Neuron (in vitro differentiated cells): ENCODE data around the gene KRT12.

Source experiments
- H2AFZ ChIP-seq: one replicate; pipeline ENCODE4 v1.6.1; 2013; ENCODE audit warnings: low read depth, mild to moderate bottlenecking, inconsistent platforms, low read length, moderate library complexity
- H3K27me3 ChIP-seq: one replicate; pipeline ENCODE4 v1.6.1; 2013; ENCODE audit warnings: low read length; ENCODE audit not compliant: insufficient read depth
- H3K36me3 ChIP-seq: one replicate; pipeline ENCODE4 v1.6.1; 2013; ENCODE audit warnings: low read length; ENCODE audit not compliant: insufficient read depth
- H3K4me1 ChIP-seq: one replicate; pipeline ENCODE4 v1.6.1; 2013; ENCODE audit warnings: low read length; ENCODE audit not compliant: insufficient read depth
- H3K4me3 ChIP-seq: 2 replicates; pipeline ENCODE4 v1.5.1; 2013; ENCODE audit warnings: mild to moderate bottlenecking, low read length, moderate library complexity
- H3K9me3 ChIP-seq: one replicate; pipeline ENCODE4 v1.6.1; 2013; ENCODE audit warnings: low read length

KRT12 gene

DNA sequence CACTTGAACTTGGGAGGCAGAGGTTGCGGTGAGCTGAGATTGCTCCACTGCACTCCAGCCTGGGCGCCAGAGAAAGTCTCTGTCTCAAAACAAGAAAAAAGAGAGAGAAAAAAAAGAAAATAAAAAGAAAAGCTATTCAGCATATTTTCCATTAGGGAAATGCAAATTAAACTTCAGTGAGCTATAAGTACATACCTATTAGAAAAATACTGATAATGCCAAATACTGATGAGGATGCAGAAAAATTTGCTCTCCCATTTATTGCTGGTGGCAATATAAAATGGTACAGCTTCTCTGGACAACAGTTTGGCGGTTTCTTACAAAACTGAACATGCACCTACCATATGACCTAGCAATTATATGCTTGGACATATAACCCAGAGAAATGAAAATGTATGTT is 54.4 kb downstream of the KRT12 start:
- Histone ChIP-seq H3K4me1 (no peaks in the 10 kb centered on the region), H3K9me3 (no peaks in the 10 kb centered on the region), H3K4me3 (no peak overlapping the region), H3K27me3 (peaks cover 6% of the 10 kb centered on the region), H3K36me3 (peaks cover 11% of the 10 kb centered on the region), H2AFZ (no peak overlapping the region)
